Tibial artery (tissue), 4 donors: Measurements from ENCODE around the gene SLC2A5.

Experiments
- DNase-seq, 2 donors: peaks; one replicate each; pipeline ENCODE4 v3.0.0-alpha.2; 2019
- H3K27ac ChIP-seq, 2 donors: fragments of 200-600 bp; sonication (generic) in 1 of 2; 1 replicate in 1 of 2; 2 replicates in 1 of 2; pipeline ENCODE4 v1.5.1; 2018 to 2019; ENCODE audit warnings: mild to moderate bottlenecking in 1 of 2
- H3K27me3 ChIP-seq, 2 donors: fragments of 200-600 bp; sonication (generic) in 1 of 2; one replicate each; pipeline versions ENCODE4 v1.5.1 to v1.6.0; 2016 to 2019
- H3K36me3 ChIP-seq, 3 donors: fragments of 200-600 bp; sonication (generic) in 2 of 3; one replicate each; pipeline ENCODE4 v1.5.1; 2016 to 2019; ENCODE audit warnings: mild to moderate bottlenecking in 2 of 3
- H3K4me1 ChIP-seq, 4 donors: fragments of 200-600 bp; sonication (generic) in 2 of 4; 1 replicate in 3 of 4; 2 replicates in 1 of 4; pipeline ENCODE4 v1.5.1; 2016 to 2019
- H3K4me3 ChIP-seq, 2 donors: fragments of 200-600 bp; sonication (generic) in 1 of 2; 1 replicate in 1 of 2; 2 replicates in 1 of 2; pipeline ENCODE4 v1.5.1; 2018 to 2019; ENCODE audit warnings: mild to moderate bottlenecking in 2 of 2
- H3K9me3 ChIP-seq, 3 donors: fragments of 200-600 bp; sonication (generic) in 1 of 3; one replicate each; pipeline ENCODE4 v1.5.1; 2016 to 2019
- CTCF ChIP-seq, 2 experiments: fragments of 200-600 bp in 1 of 2; fragments of 450-650 bp in 1 of 2; IDR thresholded peaks; one replicate each; pipeline ENCODE4 v1.5.1; 2017 to 2019; ENCODE audit warnings: antibody characterized with exemption in 2 of 2, mild to moderate bottlenecking in 1 of 2, moderate library complexity in 1 of 2
- intact Hi-C: fragments of 100-400 bp; cut with DNase I; formaldehyde crosslinking; loops from one replicate; pipeline ENCODE4 v1.15.0; 2023; ENCODE audit warnings: low total_unique reads

SLC2A5 gene

GRCh38 chr1:9080705-9081291 is 11.4 kb upstream of the SLC2A5 start:
- TF ChIP-seq CTCF (IDR thresholded peaks at IDR 0.05), result no peak
- Histone ChIP-seq H3K27me3 (peaks cover 0 to 13% of the 10 kb centered on the region in 2 donors), H3K9me3 (no peaks in the 10 kb centered on the region), H3K4me1 (peaks cover 0 to 16% (median 12%) of the 10 kb centered on the region in 4 donors), H3K36me3 (no peaks in the 10 kb centered on the region), H3K27ac (no peak overlapping the region), H3K4me3 (no peak overlapping the region)
- no peak for DNase-seq
- intact Hi-C loops, result loop anchor here (10.0 kb wide), 1 partner anchor 156 kb away; no protein-coding TSS in a partner anchor

- no peaks in the 10 kb centered on the region for H3K36me3 ChIP-seq
- intact Hi-C loops, result loop anchor here (10.0 kb wide), 1 partner anchor 155 kb away; no protein-coding TSS in a partner anchor
- no peaks in the 10 kb centered on the region for H3K9me3 ChIP-seq
- DNase-seq, result no peak
- H3K4me1 ChIP-seq, result peaks cover 0 to 9% (median 6%) of the 10 kb centered on the region in 4 donors
- H3K27me3 ChIP-seq, result peaks cover 0 to 14% of the 10 kb centered on the region in 2 donors
- H3K27ac ChIP-seq, result no peak overlapping the region
- no peak for TF ChIP-seq CTCF (IDR thresholded peaks at IDR 0.05)
- no peak overlapping the region for H3K4me3 ChIP-seq
Measured at GRCh38 chr1:9079988-9080704, 10.7 kb upstream of the SLC2A5 start.

GRCh38 chr1:9078752-9079500 is 9.5 kb upstream of the SLC2A5 start:
- no peak for TF ChIP-seq CTCF (IDR thresholded peaks at IDR 0.05)
- Histone ChIP-seq H3K9me3 (no peaks in the 10 kb centered on the region), H3K27me3 (peaks cover 0 to 18% of the 10 kb centered on the region in 2 donors), H3K27ac (no peak overlapping the region), H3K36me3 (no peaks in the 10 kb centered on the region), H3K4me3 (no peak overlapping the region), H3K4me1 (no peaks in the 10 kb centered on the region)
- no peak for DNase-seq
- intact Hi-C loops, result no loop called here

GRCh38 chr1:9078015-9078751 is 8.7 kb upstream of the SLC2A5 start:
- no peak overlapping the region for H3K27ac ChIP-seq
- TF ChIP-seq CTCF (IDR thresholded peaks at IDR 0.05), result no peak

GRCh38 chr1:9075022-9075421 is 5.6 kb upstream of the SLC2A5 start:
- no peak overlapping the region for H3K4me3 ChIP-seq
- H3K36me3 ChIP-seq, result no peaks in the 10 kb centered on the region
- no peak overlapping the region for H3K27ac ChIP-seq
- peaks cover 0 to 5% (median 0%) of the 10 kb centered on the region in 4 donors for H3K4me1 ChIP-seq
- intact Hi-C loops, result no loop called here
- no peaks in the 10 kb centered on the region for H3K9me3 ChIP-seq
- H3K27me3 ChIP-seq, result peaks cover 0 to 23% of the 10 kb centered on the region in 2 donors
- DNase-seq, result no peak
- TF ChIP-seq CTCF (IDR thresholded peaks at IDR 0.05), result no peak

More at GRCh38 chr1:9078015-9078751, 8.7 kb upstream of the SLC2A5 start:
- H3K9me3 ChIP-seq, result no peaks in the 10 kb centered on the region
- no peaks in the 10 kb centered on the region for H3K36me3 ChIP-seq
- no peaks in the 10 kb centered on the region for H3K4me1 ChIP-seq
- no peak for DNase-seq
- intact Hi-C loops, result no loop called here
- H3K27me3 ChIP-seq, result peaks cover 0 to 23% of the 10 kb centered on the region in 2 donors
- no peak overlapping the region for H3K4me3 ChIP-seq
